Nephron (organoid): ENCODE data around the gene PELO.
"Not testable (repeated sequence)": the region's sequence is repeated elsewhere in the genome, so short reads cannot be mapped to it uniquely, and the experiment has no call there.

Source experiments
- H3K27ac Mint-ChIP-seq, 3 experiments: 2 replicates each; pipeline ENCODE4 v1.8.0; 2020; ENCODE audit warnings: mixed read lengths in 3 of 3, mild to moderate bottlenecking in 2 of 3, moderate library complexity in 1 of 3
- H3K27me3 Mint-ChIP-seq: 2 replicates; pipeline ENCODE4 v1.8.0; 2021; ENCODE audit warnings: low read depth, mild to moderate bottlenecking, moderate library complexity, mixed read lengths
- H3K36me3 Mint-ChIP-seq: 2 replicates; pipeline ENCODE4 v1.8.0; 2020; ENCODE audit warnings: low read depth, mixed read lengths
- H3K4me1 Mint-ChIP-seq: 2 replicates; pipeline ENCODE4 v1.8.0; 2020; ENCODE audit warnings: mixed read lengths
- H3K4me3 Mint-ChIP-seq, 3 experiments: 2 replicates each; pipeline ENCODE4 v1.8.0; 2020; ENCODE audit warnings: mild to moderate bottlenecking in 3 of 3, mixed read lengths in 3 of 3, moderate library complexity in 2 of 3
- H3K9me3 Mint-ChIP-seq: 2 replicates; pipeline ENCODE4 v1.8.0; 2020; ENCODE audit warnings: mixed read lengths
- TF ChIP-seq, protein P1 (sequence below), 3 experiments: fragments of 200-600 bp; sonication (generic); IDR thresholded peaks; one replicate each; pipeline ENCODE4 v1.5.0; 2021; ENCODE audit warnings: antibody characterized with exemption in 3 of 3; ENCODE audit not compliant: unreplicated experiment in 3 of 3

PELO gene

DNA sequence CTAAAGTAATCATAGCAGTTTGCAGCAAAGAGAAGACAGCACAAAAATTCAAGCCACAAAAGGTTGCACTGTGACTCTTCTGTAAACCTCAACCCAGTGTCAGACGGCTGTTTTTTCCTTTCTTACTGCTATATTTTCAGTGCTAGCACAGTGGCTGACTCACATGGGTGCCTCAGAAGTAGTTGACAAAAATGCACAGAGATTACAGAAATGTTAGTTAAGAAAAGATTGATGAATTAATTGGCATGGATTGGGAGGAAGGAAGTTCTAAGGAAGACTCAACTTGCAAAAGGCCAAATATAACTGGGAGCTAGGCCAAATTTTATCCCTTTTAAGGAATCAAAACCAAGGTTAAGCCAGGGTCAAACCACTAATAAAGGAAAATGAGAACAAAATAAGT, 43.7 kb upstream of the PELO start:
- TF ChIP-seq, protein P1, sequence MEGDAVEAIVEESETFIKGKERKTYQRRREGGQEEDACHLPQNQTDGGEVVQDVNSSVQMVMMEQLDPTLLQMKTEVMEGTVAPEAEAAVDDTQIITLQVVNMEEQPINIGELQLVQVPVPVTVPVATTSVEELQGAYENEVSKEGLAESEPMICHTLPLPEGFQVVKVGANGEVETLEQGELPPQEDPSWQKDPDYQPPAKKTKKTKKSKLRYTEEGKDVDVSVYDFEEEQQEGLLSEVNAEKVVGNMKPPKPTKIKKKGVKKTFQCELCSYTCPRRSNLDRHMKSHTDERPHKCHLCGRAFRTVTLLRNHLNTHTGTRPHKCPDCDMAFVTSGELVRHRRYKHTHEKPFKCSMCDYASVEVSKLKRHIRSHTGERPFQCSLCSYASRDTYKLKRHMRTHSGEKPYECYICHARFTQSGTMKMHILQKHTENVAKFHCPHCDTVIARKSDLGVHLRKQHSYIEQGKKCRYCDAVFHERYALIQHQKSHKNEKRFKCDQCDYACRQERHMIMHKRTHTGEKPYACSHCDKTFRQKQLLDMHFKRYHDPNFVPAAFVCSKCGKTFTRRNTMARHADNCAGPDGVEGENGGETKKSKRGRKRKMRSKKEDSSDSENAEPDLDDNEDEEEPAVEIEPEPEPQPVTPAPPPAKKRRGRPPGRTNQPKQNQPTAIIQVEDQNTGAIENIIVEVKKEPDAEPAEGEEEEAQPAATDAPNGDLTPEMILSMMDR (IDR thresholded peaks at IDR 0.05; ENCODE audit: unreplicated experiment in 3 of 3), result no peak
- Mint-ChIP-seq H3K4me3 (no peak overlapping the region), H3K36me3 (no peaks in the 10 kb centered on the region), H3K4me1 (peaks cover 16% of the 10 kb centered on the region), H3K27ac (peak overlapping the region; percentile 28 to 37 (median 28)), H3K27me3 (no peaks in the 10 kb centered on the region), H3K9me3 (no peaks in the 10 kb centered on the region)

DNA sequence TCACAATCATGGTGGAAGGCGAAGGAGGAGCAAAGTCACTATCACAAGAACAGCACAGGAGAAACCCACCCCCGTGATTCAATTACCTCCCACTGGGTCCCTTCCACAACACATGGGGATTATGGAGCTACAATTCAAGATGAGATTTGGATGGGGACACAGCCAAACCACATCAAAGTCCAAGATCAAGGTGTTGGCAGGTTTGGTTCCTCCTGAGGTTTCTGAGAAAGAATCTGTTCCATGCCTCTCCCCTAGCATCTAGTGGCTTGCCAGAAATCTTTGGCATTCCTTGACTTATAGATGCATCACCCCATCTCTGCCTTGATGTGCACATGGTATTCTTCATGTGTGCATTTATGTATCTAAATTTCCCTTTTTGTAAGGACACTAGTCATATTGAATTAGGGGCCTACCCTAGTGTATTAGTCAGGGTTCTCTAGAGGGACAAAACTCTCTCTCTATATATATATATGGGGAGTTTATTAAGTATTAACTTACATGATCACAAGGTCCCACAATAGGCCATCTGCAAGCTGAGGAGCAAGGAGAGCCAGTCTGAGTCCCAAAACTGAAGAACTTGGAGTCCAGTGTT, 42.8 kb upstream of the PELO start:
- not testable (repeated sequence) for H3K4me3 Mint-ChIP-seq, H3K9me3 Mint-ChIP-seq, H3K27ac Mint-ChIP-seq, H3K27me3 Mint-ChIP-seq, H3K36me3 Mint-ChIP-seq
- peaks cover 16% of the 10 kb centered on the region for H3K4me1 Mint-ChIP-seq

DNA sequence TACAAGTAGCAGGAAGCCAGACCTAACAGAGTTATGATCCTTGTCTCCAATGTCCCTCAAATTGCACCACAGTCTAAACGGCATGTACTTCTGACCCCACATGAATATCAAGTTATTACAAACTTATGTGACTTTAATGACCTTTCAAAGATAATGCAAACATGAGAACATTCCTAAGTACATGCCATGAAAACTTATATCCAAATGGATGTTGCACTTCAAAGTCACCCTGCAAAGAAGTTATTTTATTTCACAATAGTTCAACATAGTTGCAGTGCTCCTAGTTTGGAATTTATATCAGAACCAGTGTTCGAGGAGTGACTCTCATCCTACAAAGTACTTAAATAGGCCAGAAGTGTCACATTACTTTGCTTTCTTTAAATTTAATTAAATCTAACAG, 41.2 kb upstream of the PELO start:
- H3K27ac Mint-ChIP-seq, result no peak overlapping the region
- H3K4me1 Mint-ChIP-seq, result peaks cover 13% of the 10 kb centered on the region
- TF ChIP-seq, protein P1 (IDR thresholded peaks at IDR 0.05; ENCODE audit: unreplicated experiment in 3 of 3), result no peak
- H3K4me3 Mint-ChIP-seq, result no peak overlapping the region
- no peaks in the 10 kb centered on the region for H3K36me3 Mint-ChIP-seq
- no peaks in the 10 kb centered on the region for H3K27me3 Mint-ChIP-seq
- no peaks in the 10 kb centered on the region for H3K9me3 Mint-ChIP-seq

DNA sequence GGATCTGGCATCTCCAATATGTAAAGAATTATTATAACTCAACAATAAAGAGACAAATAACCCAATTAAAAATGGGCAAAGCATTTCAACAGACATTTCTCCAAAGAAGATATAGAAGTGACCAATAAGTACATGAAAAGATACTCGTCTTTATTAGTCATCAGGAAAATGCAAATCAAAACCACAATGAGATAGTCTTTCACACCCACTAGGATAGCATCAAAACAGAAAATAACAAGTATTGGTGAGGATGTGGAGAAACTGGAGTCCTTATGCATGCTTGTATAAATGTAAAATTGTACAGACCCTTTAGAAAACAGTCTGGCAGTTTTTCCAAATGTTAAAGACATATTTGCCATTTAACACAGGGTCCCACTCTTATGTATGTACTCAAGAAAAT, 39.1 kb upstream of the PELO start:
- no peaks in the 10 kb centered on the region for H3K9me3 Mint-ChIP-seq
- no peak overlapping the region for H3K4me3 Mint-ChIP-seq
- no peaks in the 10 kb centered on the region for H3K27me3 Mint-ChIP-seq
- TF ChIP-seq, protein P1 (IDR thresholded peaks at IDR 0.05; ENCODE audit: unreplicated experiment in 3 of 3), result no peak
- H3K4me1 Mint-ChIP-seq, result peaks cover 5% of the 10 kb centered on the region
- no peaks in the 10 kb centered on the region for H3K36me3 Mint-ChIP-seq
- H3K27ac Mint-ChIP-seq, result no peak overlapping the region

DNA sequence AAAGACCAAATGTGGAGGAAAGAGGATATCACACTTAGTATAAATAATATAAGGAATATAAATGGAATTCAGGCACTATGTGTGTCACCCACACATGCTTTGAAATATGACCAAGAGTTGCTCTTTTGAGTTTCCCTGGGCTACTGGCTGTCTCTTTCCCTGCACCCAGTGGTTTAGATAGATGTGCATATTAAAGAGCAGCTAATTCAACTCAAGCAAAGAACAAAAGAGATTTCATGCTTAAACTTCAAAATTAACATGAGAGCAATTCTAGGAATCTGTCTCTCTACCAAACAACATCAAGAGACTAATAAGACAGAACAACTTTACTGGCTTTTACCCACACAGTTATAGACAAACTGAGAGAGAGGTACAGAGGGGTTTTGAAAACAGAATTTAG, 38.0 kb upstream of the PELO start:
- H3K27me3 Mint-ChIP-seq, result no peaks in the 10 kb centered on the region
- no peaks in the 10 kb centered on the region for H3K36me3 Mint-ChIP-seq
- H3K9me3 Mint-ChIP-seq, result no peaks in the 10 kb centered on the region
- no peak overlapping the region for H3K27ac Mint-ChIP-seq
- H3K4me3 Mint-ChIP-seq, result no peak overlapping the region
- H3K4me1 Mint-ChIP-seq, result no peaks in the 10 kb centered on the region
- TF ChIP-seq, protein P1 (IDR thresholded peaks at IDR 0.05; ENCODE audit: unreplicated experiment in 3 of 3), result no peak

DNA sequence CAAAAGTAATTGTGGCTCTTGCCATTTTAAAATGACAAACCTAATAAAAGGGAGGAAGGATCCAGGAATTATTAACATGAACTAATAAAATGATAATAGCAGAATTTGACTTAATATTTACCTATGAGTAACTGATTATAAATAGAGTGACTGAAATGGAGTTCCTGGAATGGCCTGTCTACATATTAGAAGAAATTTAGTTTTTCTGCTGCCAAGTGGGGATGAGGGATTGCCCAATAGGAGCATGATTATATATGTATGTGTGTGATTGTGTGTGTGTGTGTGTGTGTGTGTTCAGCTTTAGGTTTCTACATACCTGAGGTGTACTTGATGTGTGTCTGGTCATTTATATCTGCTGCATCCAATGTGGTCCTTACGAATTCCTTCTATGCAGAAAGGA, 36.6 kb upstream of the PELO start:
- H3K4me3 Mint-ChIP-seq, result no peak overlapping the region
- H3K27me3 Mint-ChIP-seq, result no peaks in the 10 kb centered on the region
- H3K9me3 Mint-ChIP-seq, result no peaks in the 10 kb centered on the region
- no peak overlapping the region for H3K27ac Mint-ChIP-seq
- H3K4me1 Mint-ChIP-seq, result no peaks in the 10 kb centered on the region
- TF ChIP-seq, protein P1 (IDR thresholded peaks at IDR 0.05; ENCODE audit: unreplicated experiment in 3 of 3), result no peak
- H3K36me3 Mint-ChIP-seq, result no peaks in the 10 kb centered on the region
